K562 (cell line): ENCODE results near the gene PNLIPRP2. TPM values are rescaled to one million over a fixed set of nuclear protein-coding genes. Genes with fewer than 3 reads are reported as not detected.

Experiments
- ATAC-seq: fragments of 200-7000 bp; cut with Tn5 transposase; 3 replicates; pipeline ENCODE4 v1.9.1; 2020; ENCODE audit warnings: moderate library complexity
- BruUV-seq: library from RNA; stranded (reverse); fragments of 400-500 nt; replicated peaks from 2 replicates; lab custom pipeline; 2021; lab: Mats Ljungman, UMichigan
- CTCF ChIA-PET: fragments of 300-600 bp; formaldehyde crosslinking; extraction: SDS; loops from one replicate; lab custom pipeline; 2021; ENCODE audit warnings: low intra/inter-chr PET ratio; lab: Yijun Ruan, JAX
- POLR2A ChIA-PET: fragments of 300-600, 350-650 bp; sonication (Branson Sonifier 250); formaldehyde crosslinking; extraction: SDS; loops from one replicate; lab custom pipeline; 2021; ENCODE audit warnings: antibody characterized with exemption, inconsistent platforms; lab: Yijun Ruan, JAX
- DNase-seq, 4 experiments: peaks; one replicate each; pipeline versions ENCODE4 v3.0.0 to v3.0.0-alpha.2; 2011 to 2018; ENCODE audit warnings: low spot score in 3 of 4, mixed read lengths in 3 of 4; ENCODE audit errors: extremely low read depth in 1 of 4
- FAIRE-seq: peaks from 2 replicates; lab custom pipeline; 2011; peaks lifted over from hg19 to GRCh38; lab: Jason Lieb, UNC
- H2AFZ ChIP-seq: 2 replicates; pipeline ENCODE4 v1.6.0; 2011; ENCODE audit warnings: low read depth, low read length, control low read depth, inconsistent platforms
- H3K27ac ChIP-seq: fragments of 200-600 bp; 3 replicates; pipeline ENCODE4 v1.8.0; 2011; ENCODE audit warnings: low read depth, mild to moderate bottlenecking, control low read depth, inconsistent platforms, low read length, moderate library complexity, mixed read lengths; ENCODE audit errors: extremely low read depth
- H3K27me3 ChIP-seq, 2 experiments: fragments of 300-600 bp in 1 of 2; 2 replicates in 1 of 2; 3 replicates in 1 of 2; pipeline versions ENCODE4 v1.6.0 to v1.8.0; 2011; ENCODE audit warnings: inconsistent platforms in 2 of 2, low read length in 2 of 2, mild to moderate bottlenecking in 1 of 2, mixed read lengths in 1 of 2, moderate library complexity in 1 of 2; ENCODE audit not compliant: control insufficient read depth in 2 of 2, insufficient read depth in 2 of 2
- H3K36me3 ChIP-seq: fragments of 300-600 bp; 3 replicates; pipeline ENCODE4 v1.8.0; 2011; ENCODE audit warnings: mild to moderate bottlenecking, low read length, inconsistent platforms; ENCODE audit not compliant: control insufficient read depth, insufficient read depth
- H3K4me1 ChIP-seq, 2 experiments: fragments of 200-600 bp in 1 of 2; replicated peaks in 1 of 2; 2 replicates in 1 of 2; 3 replicates in 1 of 2; pipeline versions ENCODE4 v1.5.1 to v1.8.0; 2011; ENCODE audit warnings: inconsistent platforms in 2 of 2, low read length in 2 of 2, mild to moderate bottlenecking in 1 of 2, mixed read lengths in 1 of 2, moderate library complexity in 1 of 2; ENCODE audit not compliant: control insufficient read depth in 2 of 2, insufficient read depth in 2 of 2
- H3K4me2 ChIP-seq: 2 replicates; pipeline ENCODE4 v1.6.1; 2011; ENCODE audit warnings: low read length, control low read depth, inconsistent platforms, mixed read lengths; ENCODE audit not compliant: insufficient read depth
- H3K4me3 ChIP-seq: fragments of 200-600 bp; sonication (generic), shearing (Covaris generic); 2 replicates; pipeline ENCODE4 v1.5.1; 2016; ENCODE audit warnings: control low read depth, inconsistent platforms
- H3K79me2 ChIP-seq: fragments of 200-600 bp; 3 replicates; pipeline ENCODE4 v1.8.0; 2011; ENCODE audit warnings: low read length, inconsistent platforms; ENCODE audit not compliant: control insufficient read depth, insufficient read depth
- H3K9ac ChIP-seq, 2 experiments: 2 replicates each; pipeline versions ENCODE4 v1.6.0 to v1.6.1; 2011; ENCODE audit warnings: low read depth in 2 of 2, low read length in 2 of 2, control low read depth in 1 of 2, inconsistent platforms in 1 of 2, mild to moderate bottlenecking in 1 of 2, mixed read lengths in 1 of 2; ENCODE audit not compliant: insufficient read depth in 1 of 2
- H3K9me1 ChIP-seq: one replicate; pipeline ENCODE4 v1.6.0; 2011; ENCODE audit warnings: inconsistent platforms, mild to moderate bottlenecking, low read length, moderate library complexity; ENCODE audit not compliant: control insufficient read depth, insufficient read depth
- H3K9me3 ChIP-seq: replicated peaks from 2 replicates; pipeline ENCODE4 v1.5.1; 2011; ENCODE audit warnings: low read depth, low read length, inconsistent platforms; ENCODE audit not compliant: control insufficient read depth, insufficient read depth
- H4K20me1 ChIP-seq: replicated peaks from 2 replicates; pipeline ENCODE4 v1.6.1; 2011; ENCODE audit warnings: low read length, inconsistent platforms, mixed read lengths; ENCODE audit not compliant: control insufficient read depth, insufficient read depth
- FOXA1 ChIP-seq: fragments of 450-650 bp; IDR thresholded peaks from 2 replicates; pipeline ENCODE4 v1.6.1; 2016; ENCODE audit warnings: mild to moderate bottlenecking, borderline replicate concordance
- FOXJ2 ChIP-seq: fragments of 200-800 bp; sonication (Bioruptor generic); IDR thresholded peaks from 2 replicates; pipeline ENCODE4 v1.6.1; 2016; ENCODE audit warnings: missing genetic modification characterization, missing compliant biosample characterization
- ZNF507 ChIP-seq: conservative IDR thresholded peaks from 2 replicates; pipeline ENCODE4 v1.6.1; 2017; ENCODE audit warnings: missing genetic modification characterization, missing compliant biosample characterization
- WGBS: fragments of 100-300 bp; shearing (Covaris generic); methylation state at CpG from one replicate; pipeline ENCODE4 v1.1.6; 2016; ENCODE audit warnings: low coverage, mixed read lengths; ENCODE audit not compliant: insufficient coverage; ENCODE audit errors: missing lambda C conversion rate; 5-methylcytosine and 5-hydroxymethylcytosine counted together
- in situ Hi-C: fragments of 300-500 bp; cut with MboI; formaldehyde crosslinking; loops from 4 replicates; pipeline ENCODE4 v1.15.0; 2018; ENCODE audit warnings: inconsistent platforms, mixed read lengths
- intact Hi-C: fragments of 100-400 bp; cut with micrococcal nuclease; formaldehyde crosslinking; loops from 2 replicates; pipeline ENCODE4 v1.14.2; 2022
- polyA plus RNA-seq, 8 experiments: library from polyadenylated mRNA; depleted of rRNA in 4 of 8; stranded (reverse) in 5 of 8; unstranded in 3 of 8; fragments of >200 nt; fragmentation: Nextera tagmentation in 2 of 8; fragmentation: Illumina TruSeq in 1 of 8; extraction: Ambion mirVana in 2 of 8; extraction: Trizol in 1 of 8; gene quantifications; 2 replicates each; pipeline versions ENCODE4 v1.2.1 to v1.2.3, GENCODE V29; 2011 to 2014; ENCODE audit warnings: inconsistent platforms in 1 of 8, missing spikeins in 1 of 8
- total RNA-seq, 7 experiments: library from RNA; depleted of rRNA in 6 of 7; stranded (reverse); fragments of >200 nt in 6 of 7; fragmentation: Illumina TruSeq in 2 of 7; extraction: Trizol in 2 of 7; gene quantifications; 2 replicates each; pipeline versions ENCODE4 v1.2.1 to v1.2.3, GENCODE V29; 2011 to 2021; ENCODE audit warnings: low replicate concordance in 1 of 7
- TF ChIP-seq, protein P1 (sequence below): fragments of 450-650 bp; formaldehyde crosslinking; IDR thresholded peaks from 2 replicates; pipeline ENCODE4 v1.4.0; 2020; ENCODE audit warnings: mild to moderate bottlenecking

Gene PNLIPRP2
- total and polyA plus RNA-seq, 9 of the 15 experiments (the other 6 are each of a cell fraction or from before 2014, with no cell fraction given) = 0.38 TPM; not detected in 8

DNA sequence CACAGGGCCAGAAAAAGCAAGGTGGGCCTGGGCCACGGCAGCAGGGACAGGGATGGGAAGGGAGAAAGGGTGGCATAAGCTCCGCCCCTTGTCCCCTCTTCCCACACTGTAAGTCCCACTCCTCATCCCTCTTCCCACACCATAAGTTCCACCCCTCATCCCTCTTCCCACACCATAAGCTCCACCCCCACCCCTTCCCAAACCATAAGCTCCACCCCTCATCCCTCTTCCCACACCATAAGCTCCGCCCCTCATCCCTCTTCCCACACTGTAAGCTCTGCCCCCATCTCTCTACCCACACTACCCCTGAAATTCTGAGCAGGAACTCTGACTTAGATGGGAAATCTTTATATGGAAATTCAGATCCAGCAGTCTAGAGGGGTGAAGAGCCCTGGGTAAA lies 65.9 kb downstream of the PNLIPRP2 start:
- FAIRE-seq = no peak
- no peak overlapping the region for H3K9ac ChIP-seq
- peaks cover 0 to 22% of the 10 kb centered on the region in 2 experiments; a peak in 1 of 5 replicates for H3K27me3 ChIP-seq
- no peak overlapping the region for H3K4me3 ChIP-seq
- POLR2A ChIA-PET = no interaction called here
- no peak overlapping the region for H3K4me2 ChIP-seq
- no CpG with 5 or more reads among the region's 3 CpGs for WGBS
- intact Hi-C loops = no loop called here
- H2AFZ ChIP-seq = no peak overlapping the region
- in situ Hi-C loops = loop anchor here (10.0 to 25.0 kb wide), 2 partner anchors 101 to 488 kb away; no protein-coding TSS in a partner anchor
- no peaks in the 10 kb centered on the region for H4K20me1 ChIP-seq
- no peaks in the 10 kb centered on the region for H3K79me2 ChIP-seq
- no peaks in the 10 kb centered on the region for H3K36me3 ChIP-seq
- TF ChIP-seq, protein P1, sequence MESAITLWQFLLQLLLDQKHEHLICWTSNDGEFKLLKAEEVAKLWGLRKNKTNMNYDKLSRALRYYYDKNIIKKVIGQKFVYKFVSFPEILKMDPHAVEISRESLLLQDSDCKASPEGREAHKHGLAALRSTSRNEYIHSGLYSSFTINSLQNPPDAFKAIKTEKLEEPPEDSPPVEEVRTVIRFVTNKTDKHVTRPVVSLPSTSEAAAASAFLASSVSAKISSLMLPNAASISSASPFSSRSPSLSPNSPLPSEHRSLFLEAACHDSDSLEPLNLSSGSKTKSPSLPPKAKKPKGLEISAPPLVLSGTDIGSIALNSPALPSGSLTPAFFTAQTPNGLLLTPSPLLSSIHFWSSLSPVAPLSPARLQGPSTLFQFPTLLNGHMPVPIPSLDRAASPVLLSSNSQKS (CRISPR knock-in tag) = no peak
- no peak for TF ChIP-seq FOXA1
- TF ChIP-seq, all 486 proteins: peak for 0
- Histone ChIP-seq H3K4me1 (no peaks in the 10 kb centered on the region; a peak in 1 of 5 replicates), H3K9me1 (no peaks in the 10 kb centered on the region), H3K9me3 (no peaks in the 10 kb centered on the region), H3K27ac (no peak overlapping the region)
- no peak for ATAC-seq
- DNase-seq = no peak
- CTCF ChIA-PET = no interaction called here
- BruUV-seq = no TSS peak

DNA sequence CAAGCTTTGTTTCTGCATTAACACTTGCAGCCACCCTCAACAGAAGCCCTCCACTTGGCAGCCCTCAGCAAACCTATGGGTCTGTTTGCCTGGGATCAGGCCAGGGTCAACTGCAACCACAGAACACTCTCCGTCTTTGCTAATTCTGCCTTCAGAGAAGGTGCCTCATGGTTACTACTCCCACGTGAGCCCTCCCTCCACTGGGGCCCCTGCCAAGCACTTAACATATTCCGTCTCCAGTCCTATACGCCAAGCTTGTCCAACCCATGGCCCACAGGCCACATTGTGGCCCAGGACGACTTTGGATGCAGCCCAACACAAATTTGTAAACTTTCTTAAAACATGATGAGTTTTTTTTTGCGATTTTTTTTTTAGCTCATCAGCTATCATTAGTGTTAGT lies 66.9 kb downstream of the PNLIPRP2 start:
- Histone ChIP-seq H3K9me3 (no peaks in the 10 kb centered on the region), H3K79me2 (no peaks in the 10 kb centered on the region), H3K36me3 (no peaks in the 10 kb centered on the region), H3K4me2 (no peak overlapping the region), H3K9ac (no peak overlapping the region), H4K20me1 (no peaks in the 10 kb centered on the region), H3K27me3 (peaks cover 0 to 28% of the 10 kb centered on the region in 2 experiments; a peak in 1 of 5 replicates), H3K4me1 (no peaks in the 10 kb centered on the region; a peak in 1 of 5 replicates), H3K27ac (no peak overlapping the region), H3K9me1 (no peaks in the 10 kb centered on the region), H3K4me3 (no peak overlapping the region), H2AFZ (no peak overlapping the region)
- intact Hi-C loops = no loop called here
- in situ Hi-C loops = loop anchor here (10.0 to 25.0 kb wide), 2 partner anchors 100 to 487 kb away; no protein-coding TSS in a partner anchor
- CTCF ChIA-PET = no interaction called here
- no TSS peak for BruUV-seq
- TF ChIP-seq ZNF507 (no peak), FOXJ2 (tag) (no peak)
- POLR2A ChIA-PET = no interaction called here
- WGBS = 0% methylated on average over 4 of the region's 6 CpGs
- DNase-seq = no peak
- no peak for ATAC-seq
- FAIRE-seq = no peak
